Stimulated activated CD4-positive, alpha-beta T cell treated with anti-CD3 and anti-CD28 coated beads, TNF-alpha, amount 100 ng/mL, for 4 hours (primary cell): ENCODE results near the gene MEGF10.

ENCODE experiments used
- DNase-seq, 3 experiments: peaks; one replicate each; pipeline ENCODE4 v3.0.0-alpha.2; 2020; ENCODE audit warnings: low read depth in 3 of 3

MEGF10 gene

DNA sequence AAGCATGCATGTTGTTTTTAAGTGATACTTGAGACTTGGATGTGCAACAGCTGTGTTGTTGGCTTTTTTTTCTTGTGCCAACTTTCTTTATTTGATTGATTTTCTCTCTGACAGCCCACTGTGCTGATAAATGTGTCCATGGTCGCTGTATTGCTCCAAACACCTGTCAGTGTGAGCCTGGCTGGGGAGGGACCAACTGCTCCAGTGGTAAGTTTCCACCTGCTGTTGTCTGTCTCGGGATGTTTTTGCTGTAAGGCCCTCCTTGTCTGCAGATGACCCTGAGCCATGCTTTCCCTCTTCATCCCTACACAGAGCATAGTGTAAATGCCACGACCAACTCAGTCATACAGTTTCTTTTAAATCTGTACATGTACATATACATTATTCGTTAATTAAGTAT, 79.2 kb downstream of the MEGF10 start:
- no peak for DNase-seq

DNA sequence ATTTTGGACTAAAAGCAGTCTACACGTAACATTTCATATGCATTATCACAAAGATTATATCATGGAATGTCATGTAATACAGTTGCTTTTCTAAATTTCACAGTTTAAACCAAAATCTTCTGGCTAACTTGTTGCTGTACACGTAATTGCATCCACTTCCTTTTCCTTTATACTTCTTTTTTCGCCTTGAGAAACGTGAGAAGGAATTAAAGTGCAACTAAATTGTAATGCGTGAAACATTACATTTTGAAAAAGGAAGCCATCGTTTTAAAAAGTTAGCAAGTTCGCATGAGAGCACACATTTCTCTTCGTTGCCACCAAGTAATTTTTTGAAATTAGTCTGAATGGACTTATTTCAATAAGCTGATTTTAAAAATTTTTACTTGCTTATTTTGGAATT, 80.0 kb downstream of the MEGF10 start:
- DNase-seq = no peak

DNA sequence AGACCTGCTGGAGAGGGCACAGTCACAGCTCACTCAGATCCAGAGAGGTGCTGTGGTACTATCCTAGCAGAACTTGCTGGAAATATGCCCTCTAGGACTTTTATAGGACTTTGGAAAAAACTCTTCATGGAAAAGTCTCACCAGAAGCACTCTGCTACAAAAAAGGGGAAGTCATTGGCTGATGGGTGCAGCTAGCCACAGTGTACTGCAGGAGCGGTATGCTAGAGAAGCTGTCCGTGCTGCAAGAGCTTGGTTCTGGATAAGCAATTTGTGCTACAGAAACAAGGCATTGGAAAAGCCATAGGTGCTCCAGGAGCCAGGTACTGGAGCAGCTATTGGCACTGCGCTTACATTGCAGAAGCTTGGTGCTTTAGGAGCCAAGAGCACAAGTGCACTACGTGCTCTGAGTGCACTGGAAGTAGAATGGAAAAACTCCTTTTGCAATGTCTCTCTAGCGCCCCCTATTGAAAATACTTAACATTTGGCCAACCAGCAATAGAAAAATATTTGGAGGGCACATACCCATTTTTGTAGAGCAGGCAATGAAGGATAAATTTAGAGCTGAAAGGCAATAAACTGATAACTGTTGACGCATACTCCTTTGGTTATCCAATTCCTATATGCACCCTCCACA, 83.4 kb downstream of the MEGF10 start:
- DNase-seq = no peak

DNA sequence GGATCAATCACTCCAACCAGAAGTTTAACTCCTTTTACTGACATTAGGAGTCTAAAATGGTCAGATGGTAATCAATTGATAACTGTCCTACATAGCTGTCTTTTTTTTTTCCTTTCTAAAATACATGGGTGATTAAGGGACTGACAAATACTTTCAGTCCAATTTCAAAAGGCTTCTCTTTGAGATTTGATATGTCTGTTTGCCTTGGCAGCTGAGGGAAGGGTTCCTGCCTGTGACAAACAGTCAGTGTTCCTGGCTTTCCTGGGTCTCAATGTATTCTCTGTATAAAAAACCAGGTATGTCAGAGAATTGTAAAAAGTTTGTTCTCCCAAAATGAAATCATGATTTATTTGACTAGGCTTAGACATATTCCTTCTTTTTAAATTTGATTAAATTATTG, 84.5 kb downstream of the MEGF10 start:
- no peak for DNase-seq

DNA sequence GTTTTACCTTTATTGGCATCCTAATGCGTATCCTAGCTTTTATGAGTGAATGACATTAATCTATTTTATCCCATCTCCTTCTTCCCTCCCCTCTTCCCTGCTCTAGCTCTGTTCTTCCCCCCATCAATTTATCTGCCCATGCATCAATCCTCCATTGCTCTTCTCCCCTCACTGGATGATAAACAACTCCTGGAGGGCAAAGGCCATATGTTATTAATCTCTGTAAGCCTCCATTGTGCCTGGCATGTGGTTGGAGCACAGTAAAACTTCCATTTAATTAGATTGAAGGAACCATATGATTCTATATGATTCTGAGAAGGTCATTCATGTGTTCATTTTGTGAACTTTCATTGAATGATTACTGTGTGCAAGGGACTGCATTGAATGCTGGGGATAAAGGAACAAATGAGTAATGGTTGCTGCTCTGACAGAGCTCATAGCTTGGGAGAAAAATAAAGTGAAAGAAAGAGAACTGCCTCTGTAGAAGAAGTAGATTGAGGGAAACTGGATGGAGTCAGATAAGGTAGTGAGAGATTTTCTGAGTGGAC, 85.0 kb downstream of the MEGF10 start:
- no peak for DNase-seq

DNA sequence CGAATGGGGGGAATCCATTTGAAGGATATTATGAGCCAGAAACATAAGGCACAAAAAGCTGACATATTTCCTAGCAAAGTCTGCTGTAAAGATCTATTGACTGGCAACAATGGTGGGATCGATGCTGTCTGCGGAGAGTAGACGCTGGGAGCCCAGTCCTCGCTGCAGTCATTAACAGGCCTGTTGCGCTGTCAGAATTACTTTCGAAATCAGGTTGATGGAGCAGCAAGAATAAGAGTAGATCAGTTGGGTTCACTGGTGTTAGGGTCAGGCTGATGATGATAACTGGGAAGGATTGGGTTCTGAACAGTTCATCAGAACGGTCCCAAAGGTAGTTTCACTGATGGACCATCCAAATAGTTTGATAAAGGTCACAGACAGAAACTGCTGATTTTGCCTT, 87.1 kb downstream of the MEGF10 start:
- DNase-seq = no peak

DNA sequence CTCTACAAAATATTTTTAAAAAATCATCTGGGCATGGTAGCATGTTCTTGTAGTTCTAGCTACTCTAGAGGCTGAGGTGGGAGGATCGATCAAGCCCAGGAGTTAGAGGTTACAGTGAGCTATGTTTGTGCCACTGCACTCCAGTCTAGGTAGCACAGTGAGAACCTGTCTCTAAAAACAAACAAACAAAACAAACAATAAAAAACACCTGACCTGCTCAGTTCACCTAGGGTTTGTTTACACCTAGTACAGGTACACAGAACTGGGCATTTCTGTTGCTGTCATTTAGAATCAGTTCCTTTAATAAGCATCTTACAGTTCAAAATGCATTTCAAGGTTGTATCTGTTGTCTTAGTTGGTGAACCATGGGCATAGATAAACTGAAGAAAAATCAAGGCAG, 95.3 kb downstream of the MEGF10 start:
- DNase-seq = no peak

DNA sequence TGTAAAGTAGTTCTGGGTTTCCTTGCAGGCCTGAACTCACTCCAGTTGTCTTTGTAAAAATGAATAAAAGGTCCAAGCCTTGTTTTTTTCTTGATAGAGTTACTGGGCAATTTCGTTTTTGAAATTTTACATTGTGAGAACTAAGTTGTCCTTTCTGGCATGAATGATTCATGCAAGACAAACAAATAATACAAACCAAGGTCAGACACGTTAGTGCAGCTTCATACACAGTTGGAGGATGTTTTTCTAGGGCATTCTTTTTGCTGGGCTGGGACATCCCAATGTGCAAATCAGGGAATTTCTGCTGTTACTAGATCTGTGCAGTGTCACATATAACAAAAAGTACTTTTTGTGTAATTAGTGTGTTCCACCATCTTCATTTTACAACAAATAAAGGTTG, 96.0 kb downstream of the MEGF10 start:
- DNase-seq = no peak

DNA sequence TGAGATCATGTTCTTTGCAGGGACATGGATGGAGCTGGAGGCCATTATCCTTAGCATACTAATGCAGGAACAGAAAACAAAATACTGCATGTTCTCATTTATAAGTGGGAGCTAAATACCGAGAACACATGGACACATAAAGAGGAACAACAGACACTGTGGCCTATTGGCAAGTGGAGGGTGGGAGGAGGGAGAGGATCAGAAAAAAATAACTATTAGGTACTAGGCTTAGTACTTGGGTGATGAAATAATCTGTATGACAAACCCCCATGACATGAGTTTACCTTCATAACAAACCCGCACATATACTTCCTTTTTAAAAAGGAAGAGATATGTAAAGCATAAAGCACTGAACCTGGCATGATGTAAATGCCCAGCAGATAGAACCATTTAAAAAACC, 99.0 kb downstream of the MEGF10 start:
- DNase-seq = no peak

DNA sequence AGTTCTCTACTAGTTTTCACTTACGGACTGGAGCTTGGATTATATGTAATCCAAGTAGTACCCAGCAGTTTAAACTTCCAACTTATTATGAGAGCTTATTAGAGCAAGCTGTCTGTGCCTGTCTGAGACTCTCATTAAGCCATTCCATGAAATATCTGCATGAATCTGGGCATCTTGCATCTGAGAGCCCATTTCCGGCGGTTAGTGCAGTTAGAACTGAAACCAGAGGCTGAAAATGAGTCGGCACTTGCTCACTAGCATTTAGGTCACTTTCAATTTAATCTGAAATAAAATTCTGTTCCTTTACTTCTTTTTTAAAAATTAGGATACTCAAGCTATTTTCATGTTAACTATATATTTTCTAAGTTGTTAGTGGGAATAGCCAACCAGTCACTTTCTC, 102.2 kb downstream of the MEGF10 start:
- DNase-seq = no peak

DNA sequence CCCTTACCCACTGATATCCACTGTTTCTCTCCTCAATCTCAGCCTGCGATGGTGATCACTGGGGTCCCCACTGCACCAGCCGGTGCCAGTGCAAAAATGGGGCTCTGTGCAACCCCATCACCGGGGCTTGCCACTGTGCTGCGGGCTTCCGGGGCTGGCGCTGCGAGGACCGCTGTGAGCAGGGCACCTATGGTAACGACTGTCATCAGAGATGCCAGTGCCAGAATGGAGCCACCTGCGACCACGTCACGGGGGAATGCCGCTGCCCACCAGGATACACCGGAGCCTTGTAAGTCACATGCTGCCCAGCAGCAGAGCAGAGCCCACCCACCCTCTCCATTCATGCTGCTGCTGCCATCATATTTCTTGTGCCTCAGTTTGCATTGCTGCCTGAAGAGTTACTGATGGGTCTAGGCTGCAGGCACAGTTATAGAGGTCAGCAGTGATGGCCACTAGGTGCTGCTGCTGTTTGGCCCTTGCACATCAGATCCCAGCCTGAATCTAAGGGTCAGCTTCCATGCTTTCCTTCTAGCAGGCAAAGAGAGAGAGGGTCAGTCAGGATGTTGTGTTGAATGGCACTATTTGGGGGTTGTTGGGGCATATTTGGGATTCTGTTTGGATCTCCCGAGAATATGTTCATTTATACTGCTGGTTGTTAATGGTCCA, 106.0 kb downstream of the MEGF10 start:
- no peak for DNase-seq

DNA sequence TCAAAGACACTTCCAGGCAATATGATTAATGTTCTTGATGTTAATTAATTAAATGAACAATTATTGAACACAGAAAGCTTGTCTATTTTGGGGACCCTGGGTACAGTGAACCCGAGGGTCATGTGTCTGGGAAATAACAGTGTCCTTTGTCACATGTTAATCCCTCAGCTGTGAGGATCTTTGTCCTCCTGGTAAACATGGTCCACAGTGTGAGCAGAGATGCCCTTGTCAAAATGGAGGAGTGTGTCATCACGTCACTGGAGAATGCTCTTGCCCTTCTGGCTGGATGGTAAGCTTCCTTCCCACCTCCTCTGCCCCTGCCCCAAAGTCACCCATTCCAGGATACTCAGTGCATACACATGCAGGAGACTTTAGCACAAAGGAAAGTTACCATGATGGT, 107.9 kb downstream of the MEGF10 start:
- DNase-seq = no peak

DNA sequence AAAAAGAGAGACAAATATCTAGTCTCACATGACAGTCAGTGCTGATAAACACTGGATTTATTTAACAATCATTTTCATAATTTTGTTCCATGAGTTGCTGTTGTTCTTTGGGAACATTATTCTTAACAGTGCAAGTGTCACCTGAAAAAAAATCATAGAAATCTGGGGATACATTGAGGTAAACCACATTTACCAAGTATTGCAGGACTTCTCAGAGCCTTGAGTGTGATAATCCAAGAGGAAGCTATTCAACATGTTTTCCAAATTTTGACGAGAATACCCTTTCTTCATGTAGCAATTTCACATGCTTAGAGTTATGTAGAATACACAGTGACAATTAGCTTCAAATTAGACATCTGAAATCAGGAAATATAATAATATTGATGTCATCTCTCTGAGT, 108.5 kb downstream of the MEGF10 start:
- no peak for DNase-seq

DNA sequence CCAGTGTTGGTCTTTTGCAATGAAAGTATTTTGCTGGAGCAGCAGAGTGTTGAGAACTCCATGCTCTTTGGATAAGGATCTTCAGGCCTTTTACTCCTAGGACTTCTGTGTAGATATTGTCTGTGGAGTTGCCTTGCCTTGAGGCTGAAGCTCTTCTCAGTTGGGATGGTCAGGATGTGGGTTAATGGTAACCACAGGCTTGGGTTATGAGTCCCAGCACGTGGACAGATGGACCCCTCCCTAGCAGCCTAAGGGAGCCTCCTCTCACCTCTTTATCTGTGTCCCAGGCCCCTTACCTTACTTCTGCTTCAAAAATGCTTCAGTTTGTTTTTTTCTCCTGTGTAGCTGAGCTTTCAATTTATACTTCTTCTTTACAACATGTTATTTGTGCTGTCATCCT, 109.9 kb downstream of the MEGF10 start:
- no peak for DNase-seq

DNA sequence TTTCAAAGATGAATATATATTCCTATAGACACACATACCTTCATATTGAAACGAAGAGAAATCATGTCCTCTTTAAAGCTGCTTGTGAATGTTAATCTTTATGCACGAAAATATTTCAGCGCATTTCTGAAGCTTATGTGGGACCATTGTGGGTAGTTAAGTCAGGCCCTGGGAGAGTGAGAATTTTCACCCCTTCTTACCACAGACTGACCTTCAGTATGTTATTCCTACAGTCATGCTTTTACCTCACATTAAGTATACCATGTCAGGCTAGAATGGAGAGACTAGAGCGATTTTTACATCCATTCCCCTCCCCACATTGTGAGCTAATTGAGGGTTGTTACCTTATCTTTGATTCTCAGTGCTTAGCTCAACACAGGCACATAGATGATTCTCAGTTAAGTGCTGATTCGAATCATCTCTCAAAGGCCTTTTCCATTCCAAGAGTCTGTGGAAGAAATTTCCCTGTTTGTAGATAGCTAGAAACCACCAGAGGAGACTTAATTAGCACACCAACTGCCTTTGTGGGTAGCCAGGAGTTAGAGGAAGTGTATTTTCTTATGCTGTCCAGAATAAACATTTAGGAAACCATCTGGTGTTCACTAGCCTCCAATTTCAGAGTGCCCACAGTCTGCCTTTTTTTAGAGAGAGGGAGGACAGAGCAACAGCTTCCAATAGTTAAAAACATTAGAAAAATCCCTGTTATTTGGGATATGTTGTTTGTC, 110.5 kb downstream of the MEGF10 start:
- no peak for DNase-seq

DNA sequence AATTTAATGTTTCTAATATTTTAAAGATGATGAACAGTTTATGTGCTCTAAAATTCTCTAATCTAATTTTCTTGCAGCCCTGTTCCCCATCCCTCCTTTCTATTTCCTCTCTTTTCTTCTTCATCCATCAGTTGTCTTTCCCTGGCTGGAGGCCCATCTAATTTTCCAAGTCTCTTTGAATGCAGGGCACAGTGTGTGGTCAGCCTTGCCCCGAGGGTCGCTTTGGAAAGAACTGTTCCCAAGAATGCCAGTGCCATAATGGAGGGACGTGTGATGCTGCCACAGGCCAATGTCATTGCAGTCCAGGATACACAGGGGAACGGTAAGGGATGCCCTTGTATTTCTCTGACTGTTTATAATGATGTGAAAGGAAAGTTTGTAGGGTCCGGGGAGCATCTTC, 111.8 kb downstream of the MEGF10 start:
- DNase-seq = no peak

DNA sequence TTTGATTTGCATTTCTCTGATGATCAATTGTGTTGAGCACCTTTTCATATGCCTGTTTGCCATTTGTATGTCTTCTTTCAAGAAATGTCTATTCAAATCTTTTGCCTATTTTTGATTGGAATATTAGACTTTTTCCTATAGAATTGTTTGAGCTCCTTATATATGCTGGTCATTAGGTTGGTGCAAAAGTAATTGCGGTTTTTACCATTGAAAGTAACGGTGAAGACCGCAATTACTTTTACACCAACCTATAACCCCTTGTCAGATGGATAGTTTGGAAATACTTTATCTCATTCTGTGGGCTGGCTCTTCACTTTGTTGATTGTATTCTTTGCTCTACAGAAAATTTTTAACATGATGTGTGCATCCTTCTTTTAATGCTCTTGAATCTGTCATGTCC, 113.6 kb downstream of the MEGF10 start:
- no peak for DNase-seq

DNA sequence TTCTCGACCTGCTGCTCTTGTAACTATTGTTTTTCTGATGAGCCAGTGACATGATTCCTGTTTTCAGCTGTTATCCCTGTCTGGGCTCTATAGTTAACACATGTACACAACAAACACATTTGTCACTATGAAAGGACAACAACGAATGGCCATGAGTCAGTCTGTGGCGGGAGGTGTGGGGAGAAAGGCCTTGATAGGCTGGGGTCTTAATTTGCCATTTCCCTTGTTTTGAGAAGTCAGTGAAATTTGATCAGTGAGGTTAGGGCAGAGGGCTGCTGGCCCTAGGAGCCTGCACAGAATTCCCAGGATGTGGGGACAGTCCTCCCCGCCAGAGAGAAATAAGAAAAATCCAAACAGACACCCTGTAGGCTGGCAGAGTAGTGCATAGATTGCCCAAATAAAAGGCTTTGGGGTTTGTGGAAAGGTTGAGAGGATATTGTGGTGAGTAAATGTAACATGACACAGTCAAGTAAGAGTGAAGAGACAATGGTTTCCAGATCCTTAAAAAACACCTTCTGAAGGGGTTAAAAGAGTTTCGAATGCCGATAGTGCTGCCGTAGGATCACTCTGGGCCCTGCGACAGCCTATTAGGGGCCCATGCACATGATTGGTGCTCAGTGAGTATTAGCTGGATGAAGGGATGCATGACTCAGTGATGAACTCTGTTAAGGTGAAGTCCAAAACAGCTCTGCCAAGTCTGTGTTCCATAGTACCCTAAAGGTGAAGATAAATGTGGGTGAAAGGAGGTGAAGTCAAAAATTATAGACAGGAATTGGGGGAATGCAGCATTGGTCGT, 115.9 kb downstream of the MEGF10 start:
- no peak for DNase-seq

DNA sequence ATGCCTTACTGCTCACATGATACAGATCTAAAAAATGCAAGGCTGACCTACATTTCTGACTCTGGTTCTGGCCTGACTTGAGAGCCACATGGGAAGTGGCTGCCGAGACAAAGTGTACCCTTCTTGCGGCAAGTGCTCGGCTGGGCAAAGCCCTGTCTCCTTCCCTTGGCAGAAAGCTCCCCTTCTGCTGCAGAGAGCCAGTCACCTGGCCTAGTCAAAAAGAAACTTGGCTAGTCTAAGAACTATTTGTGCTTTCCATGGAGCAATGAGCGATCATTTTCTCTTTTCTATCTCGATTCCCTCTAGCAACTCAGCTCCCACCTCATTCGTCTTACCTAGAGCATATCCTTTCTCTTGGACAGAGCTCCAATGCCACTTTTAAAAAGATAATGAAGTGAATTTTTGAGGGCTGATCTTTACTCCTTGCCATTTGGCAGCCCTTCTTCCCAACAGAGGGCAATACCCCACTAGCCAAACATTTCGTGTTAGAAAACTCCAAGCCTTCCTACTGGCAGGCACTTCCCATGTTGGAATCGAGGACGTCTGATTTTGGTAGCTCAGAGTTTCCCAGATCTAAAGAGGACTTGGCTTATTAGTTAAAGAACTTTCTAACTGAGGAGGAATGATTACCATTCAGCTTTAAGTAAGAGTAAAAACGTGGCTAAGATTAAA, 118.8 kb downstream of the MEGF10 start:
- no peak for DNase-seq

DNA sequence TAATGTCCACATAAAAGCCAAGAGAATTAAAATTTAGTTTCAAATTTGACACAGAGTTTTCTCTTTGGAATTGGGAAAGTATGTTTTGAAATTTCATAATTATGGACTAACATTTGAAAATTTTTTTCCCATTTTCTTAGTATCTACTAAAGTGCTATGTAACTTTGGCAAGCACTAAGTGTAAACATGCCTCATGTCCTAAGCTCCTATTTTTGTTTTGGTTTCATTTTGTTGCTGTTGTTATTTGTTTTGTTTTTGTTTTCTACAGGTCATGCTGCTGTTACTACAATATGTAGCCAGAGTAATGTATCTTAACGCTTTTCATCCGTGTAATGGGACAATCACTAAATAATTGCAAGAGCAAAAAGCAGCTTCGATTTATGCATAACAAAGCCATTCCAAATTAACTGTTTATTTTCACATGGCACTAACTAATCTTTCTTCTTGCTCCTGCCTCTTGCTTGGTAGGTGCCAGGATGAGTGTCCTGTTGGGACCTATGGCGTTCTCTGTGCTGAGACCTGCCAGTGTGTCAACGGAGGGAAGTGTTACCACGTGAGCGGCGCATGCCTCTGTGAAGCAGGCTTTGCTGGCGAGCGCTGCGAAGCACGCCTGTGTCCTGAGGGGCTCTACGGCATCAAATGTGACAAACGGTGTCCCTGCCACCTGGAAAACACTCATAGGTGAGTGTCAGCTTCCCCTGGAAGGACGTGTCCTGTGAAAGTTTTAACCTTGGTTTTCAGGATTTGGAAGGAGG, 119.5 kb downstream of the MEGF10 start:
- DNase-seq = no peak

DNA sequence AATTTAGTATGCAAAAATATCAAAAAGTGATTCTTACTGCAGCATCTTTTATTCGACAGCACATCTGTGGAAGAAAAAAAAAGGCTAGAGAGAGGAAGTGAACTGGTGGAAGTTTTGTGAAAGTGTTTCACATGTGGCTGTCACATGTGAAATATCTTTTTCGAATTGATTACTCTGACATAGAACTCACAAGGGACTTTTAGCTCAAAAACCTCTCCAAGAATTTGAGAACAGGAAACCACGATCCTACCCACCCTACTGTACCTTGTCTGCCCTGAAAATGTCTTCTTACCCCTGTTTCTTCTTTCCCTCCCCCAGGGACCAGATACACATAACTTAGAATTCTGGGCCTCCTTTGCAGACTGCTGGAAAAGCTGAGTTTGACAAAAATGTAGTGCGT, 120.4 kb downstream of the MEGF10 start:
- DNase-seq = no peak
